ENCODE data around the gene NXPE1. TPM values are rescaled to one million over a fixed set of nuclear protein-coding genes. Genes with fewer than 3 reads are reported as not detected.
"Not testable (repeated sequence)": the region's sequence is repeated elsewhere in the genome, so short reads cannot be mapped to it uniquely, and the experiment has no call there.

The NXPE1 gene
- not detected for total RNA-seq

GRCh38 chr11:114559425-114560310, at the start of gene NXPE1:
TSS of gene NXPE1 (minus strand) at chr11:114559881. CDS start at chr11:114551201, 8,680 bp downstream.
- peak; percentile 33 for DNase-seq

GRCh38 chr11:114609429-114609828, 49.7 kb upstream of the NXPE1 start:
- DNase-seq: no peak

- not testable (repeated sequence) for DNase-seq
These were observed 48.9 kb upstream of the NXPE1 start for GRCh38 chr11:114608605-114609004.

- no peak for DNase-seq
These were observed 48.2 kb upstream of the NXPE1 start for GRCh38 chr11:114607753-114608459.

GRCh38 chr11:114606802-114607075, 47.1 kb upstream of the NXPE1 start:
- DNase-seq: not testable (repeated sequence)

- DNase-seq: no peak
These were observed 46.5 kb upstream of the NXPE1 start for GRCh38 chr11:114606003-114606801.

GRCh38 chr11:114605370-114605769, 45.7 kb upstream of the NXPE1 start:
- DNase-seq: no peak

GRCh38 chr11:114604886-114605285, 45.2 kb upstream of the NXPE1 start:
- no peak for DNase-seq

GRCh38 chr11:114604179-114604813, 44.6 kb upstream of the NXPE1 start:
- no peak for DNase-seq

GRCh38 chr11:114603151-114603550, 43.5 kb upstream of the NXPE1 start:
- DNase-seq: not testable (repeated sequence)

GRCh38 chr11:114598461-114598860, 38.8 kb upstream of the NXPE1 start:
- no peak for DNase-seq

GRCh38 chr11:114596175-114596919, 36.7 kb upstream of the NXPE1 start:
- no peak for DNase-seq

- no peak for DNase-seq
These were observed 35.9 kb upstream of the NXPE1 start, which contains the start of gene NXPE4 for GRCh38 chr11:114595571-114595970. TSS of gene NXPE4 (minus strand) at chr11:114595786. CDS start at chr11:114594759, 1,027 bp downstream.

- DNase-seq: no peak
These were observed 35.0 kb upstream of the NXPE1 start for GRCh38 chr11:114594703-114595102.

GRCh38 chr11:114587398-114587953, 27.8 kb upstream of the NXPE1 start:
- DNase-seq: no peak

GRCh38 chr11:114586797-114587196, 27.1 kb upstream of the NXPE1 start:
- no peak for DNase-seq

GRCh38 chr11:114571712-114572111, 12.0 kb upstream of the NXPE1 start:
- DNase-seq: no peak

GRCh38 chr11:114569801-114570200, 10.1 kb upstream of the NXPE1 start:
- no peak for DNase-seq

GRCh38 chr11:114566276-114566675, 6.6 kb upstream of the NXPE1 start:
- DNase-seq: no peak

GRCh38 chr11:114564831-114565230, 5.2 kb upstream of the NXPE1 start:
- peak; percentile 7 for DNase-seq

GRCh38 chr11:114563077-114563476, 3.4 kb upstream of the NXPE1 start:
- DNase-seq: no peak
